Motor neuron (in vitro differentiated cells): ENCODE measurements around the gene TTC23L. TPM values are rescaled to one million over a fixed set of nuclear protein-coding genes. Genes with fewer than 3 reads are reported as not detected.
A peak's percentile ranks its signal among the peaks of the same experiment; 100 is the strongest.

ENCODE experiments used
- ATAC-seq, 8 experiments: fragments of 200-7000 bp; cut with Tn5 transposase; replicated peaks in 6 of 8; 2 replicates each; pipeline ENCODE4 v1.8.0; 2021; ENCODE audit warnings: mild to moderate bottlenecking in 8 of 8, moderate library complexity in 8 of 8
- H3K27ac ChIP-seq, 2 donors: fragments of 250-450 bp; sonication (Bioruptor Pico); 2 replicates each; pipeline ENCODE4 v1.9.0; 2021; ENCODE audit warnings: antibody characterized with exemption in 2 of 2, mild to moderate bottlenecking in 2 of 2, moderate library complexity in 1 of 2
- H3K4me1 ChIP-seq, 2 donors: fragments of 250-450 bp; sonication (Bioruptor Pico); replicated peaks in 1 of 2; 2 replicates each; pipeline ENCODE4 v1.6.1; 2021; ENCODE audit warnings: antibody characterized with exemption in 2 of 2, mild to moderate bottlenecking in 2 of 2, moderate library complexity in 1 of 2
- H3K4me3 ChIP-seq, 5 donors: fragments of 250-450 bp; sonication (Bioruptor Pico); 2 replicates each; pipeline ENCODE4 v1.9.0; 2021; ENCODE audit warnings: antibody characterized with exemption in 5 of 5, mild to moderate bottlenecking in 5 of 5, moderate library complexity in 4 of 5
- WGBS, 10 experiments: fragments of 450-650 bp; shearing (Covaris generic); methylation state at CpG; one replicate each; pipeline ENCODE4 v1.0.0; 2022; 5-methylcytosine and 5-hydroxymethylcytosine counted together
- in situ Hi-C, 9 experiments: fragments of 400-800 bp; cut with MboI; loops; one replicate each; pipeline ENCODE4 v1.15.0; 2021; ENCODE audit warnings: low sequenced_read_pairs in 9 of 9, low pct_unique_long_range_greater_than_20kb in 2 of 9; ENCODE audit not compliant: unreplicated experiment in 9 of 9
- total RNA-seq, 8 experiments: library from RNA; unstranded; fragments of 300-600 nt; gene quantifications; 2 replicates each; pipeline versions ENCODE4 v1.2.3 to v1.2.4, GENCODE V29; 2022

The TTC23L gene
- total RNA-seq, 8 experiments from 2014 or later: 1.4 to 13.5 (median 1.9) TPM

- H3K4me3 ChIP-seq: no peak overlapping the region
- H3K27ac ChIP-seq: no peak overlapping the region
- WGBS, 10 experiments: 61 to 100% (median 93%) methylated on average over 1 to 2 of the region's 2 CpGs
- in situ Hi-C loops: no loop called here
- no peak for ATAC-seq
- H3K4me1 ChIP-seq: peaks cover 16 to 33% of the 10 kb centered on the region in 2 donors
Measured at GRCh38 chr5:34865091-34865490, 26.1 kb downstream of the TTC23L start.

GRCh38 chr5:34866989-34867471 is 28.1 kb downstream of the TTC23L start:
- Histone ChIP-seq H3K27ac (no peak overlapping the region), H3K4me1 (peaks cover 16 to 32% of the 10 kb centered on the region in 2 donors), H3K4me3 (no peak overlapping the region)
- ATAC-seq: no peak
- in situ Hi-C loops: no loop called here
- 57 to 100% (median 88%) methylated on average over 1 to 3 of the region's 3 CpGs; no CpG with 5 or more reads in 3 of the 10 experiments for WGBS, 10 experiments

- Histone ChIP-seq H3K4me3 (no peak overlapping the region), H3K27ac (no peak overlapping the region), H3K4me1 (peaks cover 16 to 30% of the 10 kb centered on the region in 2 donors)
- no peak for ATAC-seq
- WGBS, 10 experiments: 73 to 100% (median 96%) methylated on average over 1 to 3 of the region's 3 CpGs
- in situ Hi-C loops: no loop called here
Measured at GRCh38 chr5:34867660-34868059, 28.7 kb downstream of the TTC23L start.

- Histone ChIP-seq H3K4me1 (peaks cover 13 to 25% of the 10 kb centered on the region in 2 donors), H3K27ac (no peak overlapping the region), H3K4me3 (no peak overlapping the region)
- in situ Hi-C loops: no loop called here
- 80 to 100% (median 100%) methylated on average over 1 of the region's 1 CpG; no CpG with 5 or more reads in 5 of the 10 experiments for WGBS, 10 experiments
- ATAC-seq: no peak
Measured at GRCh38 chr5:34868791-34869190, 29.8 kb downstream of the TTC23L start.

GRCh38 chr5:34869256-34869655 is 30.3 kb downstream of the TTC23L start:
- no peak for ATAC-seq
- no peak overlapping the region for H3K27ac ChIP-seq
- no peak overlapping the region for H3K4me3 ChIP-seq
- WGBS, 10 experiments: 0 to 100% (median 80%) methylated on average over 1 of the region's 1 CpG; no CpG with 5 or more reads in 2 of the 10 experiments
- in situ Hi-C loops: no loop called here
- H3K4me1 ChIP-seq: peaks cover 9 to 22% of the 10 kb centered on the region in 2 donors

GRCh38 chr5:34870382-34870781 is 31.4 kb downstream of the TTC23L start:
- Histone ChIP-seq H3K4me1 (peaks cover 6 to 16% of the 10 kb centered on the region in 2 donors), H3K27ac (no peak overlapping the region), H3K4me3 (no peak overlapping the region)
- WGBS, 10 experiments: 67 to 100% (median 91%) methylated on average over 1 to 2 of the region's 2 CpGs
- in situ Hi-C loops: no loop called here
- ATAC-seq: no peak

- in situ Hi-C loops: loop anchor here in 2 of 9 experiments (25.0 kb wide), 1 partner anchor 364 kb away; no protein-coding TSS in a partner anchor
- no peaks in the 10 kb centered on the region for H3K4me1 ChIP-seq
- H3K4me3 ChIP-seq: no peak overlapping the region
- H3K27ac ChIP-seq: no peak overlapping the region
- no peak for ATAC-seq
Measured at GRCh38 chr5:34876275-34876674, 37.3 kb downstream of the TTC23L start.

GRCh38 chr5:34881246-34881645 is 42.3 kb downstream of the TTC23L start:
- no peak overlapping the region for H3K27ac ChIP-seq
- H3K4me3 ChIP-seq: no peak overlapping the region
- in situ Hi-C loops: loop anchor here in 2 of 9 experiments (25.0 kb wide), 1 partner anchor 369 kb away; no protein-coding TSS in a partner anchor
- no peak for ATAC-seq
- no peaks in the 10 kb centered on the region for H3K4me1 ChIP-seq

GRCh38 chr5:34886392-34887119 is 47.6 kb downstream of the TTC23L start:
- in situ Hi-C loops: loop anchor here in 2 of 9 experiments (25.0 kb wide), 1 partner anchor 374 kb away; no protein-coding TSS in a partner anchor
- WGBS, 10 experiments: 0 to 100% (median 80%) methylated on average over 1 to 3 of the region's 3 CpGs; no CpG with 5 or more reads in 3 of the 10 experiments
- Histone ChIP-seq H3K4me1 (no peaks in the 10 kb centered on the region), H3K27ac (no peak overlapping the region), H3K4me3 (no peak overlapping the region)
- peak in 3 of 8 experiments; percentile 60 to 93 (median 78) for ATAC-seq

- ATAC-seq: no peak
- Histone ChIP-seq H3K4me1 (no peaks in the 10 kb centered on the region), H3K4me3 (no peak overlapping the region), H3K27ac (no peak overlapping the region)
- WGBS, 10 experiments: 100% methylated on average over 1 of the region's 1 CpG; no CpG with 5 or more reads in 6 of the 10 experiments
- in situ Hi-C loops: loop anchor here in 2 of 9 experiments (25.0 kb wide), 1 partner anchor 377 kb away; no protein-coding TSS in a partner anchor
Measured at GRCh38 chr5:34889394-34889793, 50.4 kb downstream of the TTC23L start.

GRCh38 chr5:34891981-34892380 is 53.0 kb downstream of the TTC23L start:
- 0 to 100% (median 78%) methylated on average over 1 to 5 of the region's 5 CpGs; no CpG with 5 or more reads in 1 of the 10 experiments for WGBS, 10 experiments
- in situ Hi-C loops: loop anchor here in 4 of 9 experiments (10.0 to 25.0 kb wide), 3 partner anchors 380 to 417 kb away; no protein-coding TSS in a partner anchor
- no peak overlapping the region for H3K27ac ChIP-seq
- peak in 3 of 8 experiments; percentile 32 to 91 (median 73) for ATAC-seq
- H3K4me1 ChIP-seq: no peaks in the 10 kb centered on the region
- no peak overlapping the region for H3K4me3 ChIP-seq

GRCh38 chr5:34892414-34892813 is 53.5 kb downstream of the TTC23L start:
- Histone ChIP-seq H3K4me3 (no peak overlapping the region), H3K4me1 (no peaks in the 10 kb centered on the region), H3K27ac (no peak overlapping the region)
- in situ Hi-C loops: loop anchor here in 4 of 9 experiments (10.0 to 25.0 kb wide), 3 partner anchors 380 to 418 kb away; no protein-coding TSS in a partner anchor
- ATAC-seq: no peak
- WGBS, 10 experiments: 74 to 100% (median 92%) methylated on average over 1 to 6 of the region's 6 CpGs

GRCh38 chr5:34894716-34895115 is 55.8 kb downstream of the TTC23L start:
- WGBS, 10 experiments: 80 to 100% (median 100%) methylated on average over 1 of the region's 1 CpG; no CpG with 5 or more reads in 3 of the 10 experiments
- Histone ChIP-seq H3K4me3 (no peak overlapping the region), H3K27ac (no peak overlapping the region), H3K4me1 (no peaks in the 10 kb centered on the region)
- in situ Hi-C loops: loop anchor here in 4 of 9 experiments (10.0 to 25.0 kb wide), 3 partner anchors 382 to 420 kb away; no protein-coding TSS in a partner anchor
- no peak for ATAC-seq
